Liver (tissue), 3 donors: Measurements from ENCODE around the gene RCSD1.

Source experiments
- CTCF ChIP-seq: fragments of 150-350 bp; IDR thresholded peaks from 2 replicates; pipeline ENCODE4 v1.5.1; 2017; ENCODE audit warnings: improper control_type of control experiment, low read depth, low read length; ENCODE audit not compliant: missing input control
- EGR1 ChIP-seq, 2 donors: IDR thresholded peaks; 2 replicates each; pipeline ENCODE4 v1.6.1; 2016 to 2018; ENCODE audit warnings: antibody characterized with exemption in 2 of 2, low read depth in 2 of 2
- FOXA1 ChIP-seq: IDR thresholded peaks from 2 replicates; pipeline ENCODE4 v1.6.1; 2016; ENCODE audit warnings: antibody characterized with exemption
- GABPA ChIP-seq, 2 donors: IDR thresholded peaks in 1 of 2; conservative IDR thresholded peaks in 1 of 2; 2 replicates each; pipeline ENCODE4 v1.6.1; 2016; ENCODE audit warnings: antibody characterized with exemption in 2 of 2, mild to moderate bottlenecking in 1 of 2, moderate library complexity in 1 of 2
- HNF4G ChIP-seq: IDR thresholded peaks from 2 replicates; pipeline ENCODE4 v1.6.1; 2016; ENCODE audit warnings: antibody characterized with exemption
- JUND ChIP-seq, 2 donors: IDR thresholded peaks; 2 replicates each; pipeline ENCODE4 v1.6.1; 2016; ENCODE audit warnings: antibody characterized with exemption in 2 of 2
- RAD21 ChIP-seq, 2 donors: IDR thresholded peaks; 2 replicates each; pipeline ENCODE4 v1.6.1; 2016; ENCODE audit warnings: antibody characterized with exemption in 2 of 2, mild to moderate bottlenecking in 2 of 2
- REST ChIP-seq: IDR thresholded peaks from 2 replicates; pipeline ENCODE4 v1.6.1; 2016; ENCODE audit warnings: antibody characterized with exemption, mild to moderate bottlenecking
- RXRA ChIP-seq, 2 donors: IDR thresholded peaks; 2 replicates each; pipeline ENCODE4 v1.6.1; 2017 to 2018; ENCODE audit warnings: antibody characterized with exemption in 2 of 2, mild to moderate bottlenecking in 1 of 2
- TAF1 ChIP-seq: conservative IDR thresholded peaks from 2 replicates; pipeline ENCODE4 v1.6.1; 2016; ENCODE audit warnings: antibody characterized with exemption, mild to moderate bottlenecking
- YY1 ChIP-seq: IDR thresholded peaks from 2 replicates; pipeline ENCODE4 v1.6.1; 2016; ENCODE audit warnings: antibody characterized with exemption, mild to moderate bottlenecking
- ZBTB33 ChIP-seq: IDR thresholded peaks from 2 replicates; pipeline ENCODE4 v1.6.1; 2016; ENCODE audit warnings: antibody characterized with exemption
- donor health status: healthy.
- donor health status: healthy.

GRCh38 chr1:167582722-167583121 is 47.3 kb upstream of the RCSD1 start:
- TF ChIP-seq REST (no peak), CTCF (no peak), JUND (IDR thresholded peaks at IDR 0.05) (no peak), GABPA (IDR thresholded peaks at IDR 0.05 in 1 of 2, conservative IDR thresholded peaks at IDR 0.05 in 1 of 2) (no peak), HNF4G (no peak), RAD21 (IDR thresholded peaks at IDR 0.05) (no peak), TAF1 (no peak), ZBTB33 (no peak), RXRA (IDR thresholded peaks at IDR 0.05) (no peak), YY1 (no peak), EGR1 (IDR thresholded peaks at IDR 0.05; ENCODE audit: low read depth in 2 of 2) (no peak), FOXA1 (no peak)
